Kidney (tissue), 14 donors: Measurements from ENCODE around the gene IRF4. TPM values are rescaled to one million over a fixed set of nuclear protein-coding genes. Genes with fewer than 3 reads are reported as not detected.

Source experiments
- DNase-seq, 5 donors: peaks; one replicate each; pipeline ENCODE4 v3.0.0-alpha.2; 2013 to 2020
- FAIRE-seq: peaks from 2 replicates; lab custom pipeline; 2012; peaks lifted over from hg19 to GRCh38; lab: Jason Lieb, UNC
- H3K27ac ChIP-seq, 2 donors: one replicate each; pipeline ENCODE4 v1.7.0; 2013; ENCODE audit warnings: low read depth in 2 of 2, low read length in 2 of 2, inconsistent platforms in 1 of 2
- H3K27me3 ChIP-seq: one replicate; pipeline ENCODE4 v1.7.1; 2013; ENCODE audit warnings: low read length, inconsistent platforms; ENCODE audit not compliant: control insufficient read depth, insufficient read depth
- H3K36me3 ChIP-seq, 3 donors: one replicate each; pipeline versions ENCODE4 v1.7.0 to v1.7.1; 2013; ENCODE audit warnings: low read length in 3 of 3, control low read depth in 1 of 3, inconsistent platforms in 1 of 3; ENCODE audit not compliant: insufficient read depth in 3 of 3, control insufficient read depth in 2 of 3
- H3K4me1 ChIP-seq, 3 donors: one replicate each; pipeline versions ENCODE4 v1.7.0 to v1.7.1; 2013; ENCODE audit warnings: low read length in 3 of 3, inconsistent platforms in 1 of 3, low read depth in 1 of 3; ENCODE audit not compliant: control insufficient read depth in 2 of 3, insufficient read depth in 2 of 3
- H3K4me3 ChIP-seq, 3 donors: one replicate each; pipeline versions ENCODE4 v1.7.0 to v1.8.1; 2013; ENCODE audit warnings: low read length in 3 of 3, control low read depth in 1 of 3, inconsistent platforms in 1 of 3
- H3K9ac ChIP-seq, 3 donors: one replicate each; pipeline versions ENCODE4 v1.7.0 to v1.7.1; 2013; ENCODE audit warnings: low read length in 3 of 3, control low read depth in 1 of 3, inconsistent platforms in 1 of 3
- H3K9me3 ChIP-seq, 3 donors: one replicate each; pipeline versions ENCODE4 v1.7.0 to v1.7.1; 2013; ENCODE audit warnings: low read length in 3 of 3, control low read depth in 1 of 3, inconsistent platforms in 1 of 3; ENCODE audit not compliant: control insufficient read depth in 2 of 3, insufficient read depth in 1 of 3
- CTCF ChIP-seq: IDR thresholded peaks from 3 replicates; pipeline ENCODE4 v1.5.1; 2012; ENCODE audit warnings: mild to moderate bottlenecking, moderate library complexity, borderline replicate concordance; ENCODE audit not compliant: insufficient read depth; ENCODE audit errors: extremely low read depth
- intact Hi-C: fragments of 100-400 bp; cut with DNase I; formaldehyde crosslinking; loops from one replicate; pipeline ENCODE4 v1.11.1; 2022
- polyA plus RNA-seq: library from polyadenylated mRNA; stranded (reverse); fragments of 350-450 nt; fragmentation: Illumina TruSeq; extraction: RNeasy Lipid Tissue Mini Kit (QIAGEN cat#74804); gene quantifications from one replicate; pipeline ENCODE4 v1.2.3, GENCODE V29; 2014; ENCODE audit warnings: low read depth, low replicate concordance; ENCODE audit not compliant: insufficient read depth
- total RNA-seq: library from RNA; stranded (reverse); fragmentation: NEBNext Ultra II Directional; extraction: Animal tissue kit (Norgen Biotek cat#: 25700); gene quantifications from one replicate; pipeline ENCODE4 v1.2.1, GENCODE V29; 2021
- donor health status: control.
- donor health status: control.
- donor health status: control.
- donor health status: control.
- donor health status: control.
- donor health status: DM: yes; HTN: yes; CAD: no.
- donor health status: Normal renal cell carcinoma (clear cell type).

Gene IRF4
- total and polyA plus RNA-seq, 2 donors from 2014 or later = 23.7 TPM; not detected in 1

- H3K4me3 ChIP-seq = no peak overlapping the region
- no peaks in the 10 kb centered on the region for H3K4me1 ChIP-seq
- no peaks in the 10 kb centered on the region for H3K9me3 ChIP-seq
- H3K9ac ChIP-seq = no peak overlapping the region
- intact Hi-C loops = no loop called here
- H3K27me3 ChIP-seq = peaks cover 20% of the 10 kb centered on the region
- no peak for FAIRE-seq
- TF ChIP-seq CTCF = no peak
- no peaks in the 10 kb centered on the region for H3K36me3 ChIP-seq
- DNase-seq = no peak
- no peak overlapping the region for H3K27ac ChIP-seq
Observed at GRCh38 chr6:397604-398003, 6.1 kb downstream of the IRF4 start.

GRCh38 chr6:398065-398464, 6.5 kb downstream of the IRF4 start:
- DNase-seq = no peak
- H3K27me3 ChIP-seq = peaks cover 20% of the 10 kb centered on the region

GRCh38 chr6:398558-399078, 7.1 kb downstream of the IRF4 start:
- no peak for FAIRE-seq

More at GRCh38 chr6:398065-398464, 6.5 kb downstream of the IRF4 start:
- no peaks in the 10 kb centered on the region for H3K9me3 ChIP-seq
- intact Hi-C loops = no loop called here
- no peak for TF ChIP-seq CTCF
- no peaks in the 10 kb centered on the region for H3K4me1 ChIP-seq
- H3K4me3 ChIP-seq = no peak overlapping the region
- no peak for FAIRE-seq
- H3K27ac ChIP-seq = no peak overlapping the region
- H3K36me3 ChIP-seq = no peaks in the 10 kb centered on the region
- H3K9ac ChIP-seq = no peak overlapping the region

More at GRCh38 chr6:398558-399078, 7.1 kb downstream of the IRF4 start:
- intact Hi-C loops = no loop called here
- Histone ChIP-seq H3K36me3 (no peaks in the 10 kb centered on the region), H3K27me3 (peaks cover 18% of the 10 kb centered on the region), H3K9me3 (no peaks in the 10 kb centered on the region), H3K27ac (no peak overlapping the region), H3K4me3 (no peak overlapping the region), H3K9ac (no peak overlapping the region), H3K4me1 (no peaks in the 10 kb centered on the region)
- peak in 1 of 5 donors; percentile 37 for DNase-seq
- TF ChIP-seq CTCF = no peak
